ENCODE data around the gene CD8B. TPM values are rescaled to one million over a fixed set of nuclear protein-coding genes. Genes with fewer than 3 reads are reported as not detected.

The CD8B gene
- polyA plus RNA-seq, 2 donors, result 1.6 to 1.7 TPM

DNA sequence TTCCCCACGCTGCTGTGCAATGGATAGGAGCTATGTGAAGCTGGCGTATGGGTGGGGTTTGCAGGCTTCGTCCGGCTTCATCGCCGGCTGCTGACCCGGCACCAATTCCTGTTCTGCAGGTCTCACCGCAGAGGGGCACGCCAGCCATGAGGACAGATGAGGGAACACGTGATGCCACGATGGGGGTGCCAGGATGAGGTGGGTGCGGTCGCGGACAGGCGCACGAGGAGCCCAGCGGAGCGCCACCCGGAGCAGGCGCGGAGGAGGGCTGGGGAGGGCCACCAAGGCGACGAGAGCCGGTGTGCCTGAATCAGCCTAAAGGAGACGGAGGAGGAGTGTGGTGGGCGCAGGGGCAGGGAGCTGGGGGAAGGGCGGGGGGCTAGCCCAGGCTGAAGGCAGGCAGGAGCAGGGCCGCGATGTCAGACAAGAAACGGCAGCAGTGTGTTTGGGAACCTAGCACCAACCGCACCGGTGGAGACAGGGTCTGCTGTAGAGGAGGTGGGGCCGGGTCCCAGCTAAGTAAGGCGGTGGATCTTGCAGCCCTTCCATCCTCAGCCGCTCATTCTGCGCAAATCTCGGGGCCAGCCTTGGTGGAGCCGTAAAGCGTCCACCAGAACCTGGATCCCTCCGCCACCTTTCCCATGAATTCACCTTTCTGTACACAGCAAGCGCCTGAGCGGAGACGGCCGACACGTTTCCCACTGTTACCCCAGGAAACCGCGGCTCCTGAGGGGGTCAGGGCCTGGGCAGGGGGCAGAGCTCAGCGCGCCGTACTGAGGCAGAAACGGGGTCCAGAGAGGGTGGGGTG is 54.0 kb downstream of the CD8B start:
- Histone ChIP-seq H3K4me1 (ENCODE audit: control insufficient read depth in 2 of 2, insufficient read depth in 2 of 2, low read length in 1 of 2) (peaks cover 0 to 2% of the 10 kb centered on the region in 2 donors), H3K4me3 (ENCODE audit: low read depth in 1 of 2, low read length in 2 of 2) (peak overlapping the region; percentile 43 to 53), H3K9me3 (ENCODE audit: control insufficient read depth in 2 of 2, insufficient read depth in 1 of 2, low read depth in 1 of 2, low read length in 1 of 2) (no peaks in the 10 kb centered on the region), H3K27me3 (ENCODE audit: control insufficient read depth in 1 of 2, insufficient read depth in 2 of 2, low read length in 2 of 2) (no peaks in the 10 kb centered on the region), H3K27ac (ENCODE audit: low read depth in 2 of 2, low read length in 1 of 2) (peak overlapping the region; percentile 48 to 62), H3K36me3 (ENCODE audit: control insufficient read depth in 2 of 2, insufficient read depth in 2 of 2, low read length in 1 of 2) (no peaks in the 10 kb centered on the region)
- WGBS, 2 donors, result 1% methylated on average over 51 of the region's 51 CpGs

GRCh38 chr2:86807133-86807467 is 54.6 kb downstream of the CD8B start:
- H3K4me3 ChIP-seq (ENCODE audit: low read depth in 1 of 2, low read length in 2 of 2), result peak overlapping the region; percentile 43 to 53
- no peaks in the 10 kb centered on the region for H3K27me3 ChIP-seq (ENCODE audit: control insufficient read depth in 1 of 2, insufficient read depth in 2 of 2, low read length in 2 of 2)
- WGBS, 2 donors, result 26 to 39% methylated on average over 11 of the region's 11 CpGs
- H3K9me3 ChIP-seq (ENCODE audit: control insufficient read depth in 2 of 2, insufficient read depth in 1 of 2, low read depth in 1 of 2, low read length in 1 of 2), result no peaks in the 10 kb centered on the region
- H3K27ac ChIP-seq (ENCODE audit: low read depth in 2 of 2, low read length in 1 of 2), result no peak overlapping the region
- no peaks in the 10 kb centered on the region for H3K36me3 ChIP-seq (ENCODE audit: control insufficient read depth in 2 of 2, insufficient read depth in 2 of 2, low read length in 1 of 2)
- peaks cover 0 to 2% of the 10 kb centered on the region in 2 donors for H3K4me1 ChIP-seq (ENCODE audit: control insufficient read depth in 2 of 2, insufficient read depth in 2 of 2, low read length in 1 of 2)

DNA sequence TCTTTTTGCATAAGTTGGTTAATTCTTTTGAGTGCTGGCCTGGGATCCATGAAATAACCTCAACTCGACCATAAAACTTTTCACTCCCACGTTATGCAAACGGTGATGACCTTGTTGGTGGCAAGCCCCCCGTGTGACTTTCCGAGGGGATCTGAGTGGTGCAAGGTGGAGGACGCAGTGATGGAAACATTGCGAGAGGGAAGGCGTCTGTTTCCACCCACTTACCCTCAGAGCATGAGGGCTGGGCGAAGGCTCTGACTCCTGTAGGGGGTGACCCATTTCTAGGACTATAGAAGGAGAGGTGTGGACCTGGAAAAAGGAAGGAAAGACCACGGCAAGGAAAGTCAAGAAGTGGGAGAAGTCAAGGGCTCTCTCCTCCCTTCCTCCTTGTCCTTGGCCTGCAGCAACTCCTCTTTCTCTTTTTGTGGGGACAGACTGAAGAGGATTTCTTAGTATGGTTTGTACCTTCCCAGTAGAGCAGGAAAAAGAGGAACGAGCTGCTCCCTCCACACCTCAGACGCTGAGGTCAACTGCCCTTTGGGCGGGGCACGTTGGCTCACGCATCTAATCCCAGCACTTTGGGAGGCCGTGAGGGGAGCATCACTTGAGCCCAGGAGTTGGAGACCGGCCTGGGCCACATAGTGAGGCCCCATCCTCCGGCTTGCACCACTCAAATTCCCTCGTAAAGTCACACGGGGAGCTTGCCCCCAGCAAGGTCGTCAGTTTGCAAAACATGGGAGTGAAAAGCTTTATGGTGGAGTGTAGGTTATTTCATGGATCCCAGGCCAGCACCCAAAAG is 55.4 kb downstream of the CD8B start:
- Histone ChIP-seq H3K27ac (ENCODE audit: low read depth in 2 of 2, low read length in 1 of 2) (no peak overlapping the region), H3K27me3 (ENCODE audit: control insufficient read depth in 1 of 2, insufficient read depth in 2 of 2, low read length in 2 of 2) (no peaks in the 10 kb centered on the region), H3K9me3 (ENCODE audit: control insufficient read depth in 2 of 2, insufficient read depth in 1 of 2, low read depth in 1 of 2, low read length in 1 of 2) (no peaks in the 10 kb centered on the region), H3K36me3 (ENCODE audit: control insufficient read depth in 2 of 2, insufficient read depth in 2 of 2, low read length in 1 of 2) (no peaks in the 10 kb centered on the region), H3K4me1 (ENCODE audit: control insufficient read depth in 2 of 2, insufficient read depth in 2 of 2, low read length in 1 of 2) (peaks cover 0 to 2% of the 10 kb centered on the region in 2 donors), H3K4me3 (ENCODE audit: low read depth in 1 of 2, low read length in 2 of 2) (no peak overlapping the region)
- WGBS, 2 donors, result 76 to 78% methylated on average over 21 of the region's 21 CpGs

DNA sequence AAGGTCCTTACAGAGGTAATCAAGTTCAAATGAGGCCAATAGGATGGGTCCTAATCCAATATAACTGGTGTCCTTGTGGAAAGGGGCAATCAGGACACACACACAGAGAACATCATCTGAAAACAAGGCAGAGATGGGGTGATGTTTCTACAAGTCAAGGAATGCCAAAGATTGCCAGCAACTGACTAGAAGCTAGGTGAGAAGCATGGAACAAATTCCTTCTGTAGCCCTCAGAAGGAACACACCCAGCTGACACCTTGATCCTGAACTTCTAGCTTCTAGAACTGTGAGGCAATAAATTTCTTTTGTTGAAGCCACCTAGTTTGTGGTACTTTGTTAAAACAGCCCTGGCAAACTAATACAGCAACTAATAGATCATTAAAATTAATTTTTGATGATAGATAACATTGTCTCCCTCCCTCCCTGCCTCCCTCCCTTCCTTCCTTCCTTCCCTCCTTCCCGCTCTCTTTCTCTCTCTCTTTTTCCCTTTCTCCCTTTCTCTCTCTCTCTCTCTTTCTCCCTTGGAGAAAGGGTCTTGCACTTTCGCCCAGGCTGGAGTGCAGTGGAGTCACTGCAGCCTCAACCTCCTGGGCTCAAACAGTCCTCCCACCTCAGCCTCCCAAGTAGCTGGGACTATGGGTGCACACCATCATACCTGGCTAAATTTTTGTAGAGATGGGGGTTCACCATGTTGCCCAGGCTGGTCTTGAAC is 60.7 kb downstream of the CD8B start:
- H3K4me1 ChIP-seq (ENCODE audit: control insufficient read depth in 2 of 2, insufficient read depth in 2 of 2, low read length in 1 of 2), result no peaks in the 10 kb centered on the region
- no peaks in the 10 kb centered on the region for H3K36me3 ChIP-seq (ENCODE audit: control insufficient read depth in 2 of 2, insufficient read depth in 2 of 2, low read length in 1 of 2)
- H3K9me3 ChIP-seq (ENCODE audit: control insufficient read depth in 2 of 2, insufficient read depth in 1 of 2, low read depth in 1 of 2, low read length in 1 of 2), result peaks cover 0 to 2% of the 10 kb centered on the region in 2 donors
- no peak overlapping the region for H3K27ac ChIP-seq (ENCODE audit: low read depth in 2 of 2, low read length in 1 of 2)
- H3K27me3 ChIP-seq (ENCODE audit: control insufficient read depth in 1 of 2, insufficient read depth in 2 of 2, low read length in 2 of 2), result no peaks in the 10 kb centered on the region
- no peak overlapping the region for H3K4me3 ChIP-seq (ENCODE audit: low read depth in 1 of 2, low read length in 2 of 2)
- WGBS, 2 donors, result 91 to 93% methylated on average over 2 of the region's 2 CpGs

DNA sequence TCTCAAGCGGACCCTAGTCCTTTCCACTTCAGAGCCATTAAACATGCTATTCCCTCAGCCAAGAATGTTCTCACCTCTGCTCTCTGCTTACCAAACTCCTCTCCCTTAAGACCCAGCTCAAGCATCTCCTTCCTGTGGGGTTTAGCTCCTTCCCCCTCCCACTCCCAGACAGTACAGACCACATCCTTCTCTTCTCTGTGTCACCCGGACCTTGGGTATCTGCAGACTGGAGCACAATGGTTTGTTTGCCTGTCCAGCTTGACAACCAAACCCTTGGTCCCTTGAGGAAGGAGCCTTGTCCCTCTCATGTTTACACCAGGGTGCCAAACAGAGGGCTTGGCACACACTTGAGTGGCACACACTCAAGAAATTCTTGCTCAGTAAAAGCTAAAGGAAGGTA is 66.8 kb downstream of the CD8B start:
- Histone ChIP-seq H3K27ac (ENCODE audit: low read depth in 2 of 2, low read length in 1 of 2) (no peak overlapping the region), H3K36me3 (ENCODE audit: control insufficient read depth in 2 of 2, insufficient read depth in 2 of 2, low read length in 1 of 2) (no peaks in the 10 kb centered on the region), H3K9me3 (ENCODE audit: control insufficient read depth in 2 of 2, insufficient read depth in 1 of 2, low read depth in 1 of 2, low read length in 1 of 2) (peaks cover 0 to 2% of the 10 kb centered on the region in 2 donors), H3K4me3 (ENCODE audit: low read depth in 1 of 2, low read length in 2 of 2) (no peak overlapping the region), H3K27me3 (ENCODE audit: control insufficient read depth in 1 of 2, insufficient read depth in 2 of 2, low read length in 2 of 2) (peaks cover 0 to 9% of the 10 kb centered on the region in 2 donors), H3K4me1 (ENCODE audit: control insufficient read depth in 2 of 2, insufficient read depth in 2 of 2, low read length in 1 of 2) (peaks cover 10 to 12% of the 10 kb centered on the region in 2 donors)
- WGBS, 2 donors, result 71 to 74% methylated on average over 2 of the region's 2 CpGs

DNA sequence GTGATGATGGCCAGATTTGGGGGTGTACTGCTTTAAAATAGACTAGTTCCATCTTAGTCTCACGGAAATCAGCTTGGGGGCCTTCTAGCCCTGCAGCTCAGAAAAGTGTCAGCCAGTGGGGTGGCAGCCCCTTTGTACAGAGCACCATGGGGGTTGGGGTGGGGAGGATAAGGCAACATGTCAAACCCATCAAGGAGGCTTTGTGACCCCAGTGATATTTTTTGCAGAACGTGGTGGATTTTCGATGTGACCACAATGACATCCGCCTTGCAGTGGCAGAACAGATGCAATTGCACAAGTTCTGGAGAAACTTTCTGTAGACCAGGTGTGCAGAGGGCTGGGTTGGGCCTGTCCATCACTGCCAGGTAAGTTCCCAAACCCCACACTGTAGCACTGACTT is 67.9 kb downstream of the CD8B start:
- H3K9me3 ChIP-seq (ENCODE audit: control insufficient read depth in 2 of 2, insufficient read depth in 1 of 2, low read depth in 1 of 2, low read length in 1 of 2), result peaks cover 0 to 2% of the 10 kb centered on the region in 2 donors
- no peak overlapping the region for H3K27ac ChIP-seq (ENCODE audit: low read depth in 2 of 2, low read length in 1 of 2)
- peaks cover 18 to 22% of the 10 kb centered on the region in 2 donors for H3K4me1 ChIP-seq (ENCODE audit: control insufficient read depth in 2 of 2, insufficient read depth in 2 of 2, low read length in 1 of 2)
- peaks cover 0 to 17% of the 10 kb centered on the region in 2 donors for H3K27me3 ChIP-seq (ENCODE audit: control insufficient read depth in 1 of 2, insufficient read depth in 2 of 2, low read length in 2 of 2)
- WGBS, 2 donors, result 78 to 81% methylated on average over 4 of the region's 4 CpGs
- H3K4me3 ChIP-seq (ENCODE audit: low read depth in 1 of 2, low read length in 2 of 2), result no peak overlapping the region
- no peaks in the 10 kb centered on the region for H3K36me3 ChIP-seq (ENCODE audit: control insufficient read depth in 2 of 2, insufficient read depth in 2 of 2, low read length in 1 of 2)

DNA sequence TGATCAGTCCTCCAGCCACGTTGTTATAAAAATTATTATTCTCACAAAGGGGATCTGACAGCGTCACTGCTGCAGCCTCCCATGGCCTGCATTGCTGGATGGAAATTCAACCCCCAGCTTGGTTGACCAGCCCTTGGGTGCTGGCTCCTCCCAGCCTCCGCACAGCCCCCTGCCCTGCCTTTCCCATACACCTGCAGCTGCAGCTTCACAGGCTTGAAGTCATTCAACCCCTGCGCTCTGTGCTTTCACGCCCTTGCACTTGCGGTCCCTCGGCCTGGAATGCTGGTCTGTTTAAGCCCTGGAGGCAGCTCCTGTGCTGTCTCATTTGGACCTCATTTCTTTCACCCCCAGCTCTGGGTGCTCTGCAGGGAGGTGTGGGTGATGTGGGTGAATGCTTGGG is 70.1 kb downstream of the CD8B start:
- WGBS, 2 donors, result 41 to 45% methylated on average over 7 of the region's 7 CpGs
- no peaks in the 10 kb centered on the region for H3K9me3 ChIP-seq (ENCODE audit: control insufficient read depth in 2 of 2, insufficient read depth in 1 of 2, low read depth in 1 of 2, low read length in 1 of 2)
- peak overlapping the region in 1 of 2 donors; percentile 41 for H3K27ac ChIP-seq (ENCODE audit: low read depth in 2 of 2, low read length in 1 of 2)
- peak overlapping the region; percentile 11 to 37 for H3K4me3 ChIP-seq (ENCODE audit: low read depth in 1 of 2, low read length in 2 of 2)
- H3K4me1 ChIP-seq (ENCODE audit: control insufficient read depth in 2 of 2, insufficient read depth in 2 of 2, low read length in 1 of 2), result peaks cover 18 to 22% of the 10 kb centered on the region in 2 donors
- H3K27me3 ChIP-seq (ENCODE audit: control insufficient read depth in 1 of 2, insufficient read depth in 2 of 2, low read length in 2 of 2), result peaks cover 0 to 19% of the 10 kb centered on the region in 2 donors
- H3K36me3 ChIP-seq (ENCODE audit: control insufficient read depth in 2 of 2, insufficient read depth in 2 of 2, low read length in 1 of 2), result no peaks in the 10 kb centered on the region

DNA sequence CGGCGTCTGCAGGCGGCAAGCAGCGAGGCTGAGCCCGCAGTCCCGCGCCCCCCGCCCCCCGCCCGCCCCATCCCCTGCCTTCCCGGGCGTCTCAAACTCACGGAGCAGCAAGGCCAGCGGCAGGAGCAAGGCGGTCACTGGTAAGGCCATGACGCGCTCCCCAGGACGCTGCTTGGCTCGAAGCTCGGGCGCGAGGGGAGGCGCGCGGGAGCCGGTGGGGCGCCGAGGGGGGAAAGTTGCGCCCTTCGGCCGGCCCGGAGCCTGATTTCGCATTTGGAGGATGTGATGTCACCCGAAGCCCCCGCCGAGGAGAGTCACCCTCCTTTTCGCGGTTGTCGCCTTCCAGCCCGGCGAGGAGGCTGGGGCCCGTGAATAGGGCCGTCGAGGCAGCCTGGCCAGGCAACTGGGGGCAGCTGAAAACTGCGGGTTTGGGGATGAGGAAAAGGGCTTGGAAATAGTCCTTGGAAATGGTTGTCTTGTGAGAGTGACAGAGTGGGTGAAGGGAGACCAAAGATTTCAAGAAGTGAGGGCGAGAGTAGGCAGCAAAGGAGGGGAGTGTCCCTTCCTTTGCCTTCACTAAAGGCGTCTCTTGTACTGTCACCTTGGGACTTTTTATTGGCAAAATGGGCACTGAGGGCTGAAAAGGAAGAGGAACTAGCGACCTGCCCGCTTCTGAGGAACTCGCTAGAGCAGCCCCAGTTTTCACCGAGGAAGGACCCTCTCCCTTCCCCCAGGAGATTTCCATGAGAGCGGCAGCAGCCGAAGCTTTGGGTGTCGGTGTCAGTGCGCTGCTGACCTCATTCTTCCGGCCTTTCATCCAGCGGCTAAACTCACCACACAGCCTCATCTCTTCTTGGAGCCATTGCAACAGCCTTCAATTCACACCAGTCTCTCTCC is 70.8 kb downstream of the CD8B start, which contains the start of gene CD8A:
Gene CD8A (minus strand): TSS at position 238 of the 897 bp plus-strand sequence. CDS start 88 bp downstream, at position 150.
- peak within 1 kb of the TSS; percentile 28 to 37 for H3K4me3 ChIP-seq (ENCODE audit: low read depth in 1 of 2, low read length in 2 of 2)

More for the DNA sequence above, 70.8 kb downstream of the CD8B start, which contains the start of gene CD8A:
- 5 to 6% methylated on average over 55 to 57 of the region's 57 CpGs for WGBS, 2 donors
- Histone ChIP-seq H3K27me3 (ENCODE audit: control insufficient read depth in 1 of 2, insufficient read depth in 2 of 2, low read length in 2 of 2) (peaks cover 0 to 19% of the 10 kb centered on the region in 2 donors), H3K4me1 (ENCODE audit: control insufficient read depth in 2 of 2, insufficient read depth in 2 of 2, low read length in 1 of 2) (peaks cover 18 to 22% of the 10 kb centered on the region in 2 donors), H3K27ac (ENCODE audit: low read depth in 2 of 2, low read length in 1 of 2) (peak within 1 kb of the TSS; percentile 16 to 47), H3K9me3 (ENCODE audit: control insufficient read depth in 2 of 2, insufficient read depth in 1 of 2, low read depth in 1 of 2, low read length in 1 of 2) (no peaks in the 10 kb centered on the region), H3K36me3 (ENCODE audit: control insufficient read depth in 2 of 2, insufficient read depth in 2 of 2, low read length in 1 of 2) (no peaks in the 10 kb centered on the region)

Measured in esophagus (tissue), 2 donors.